Prostate gland (tissue), 2 donors: ENCODE results near the gene COPS2. TPM values are rescaled to one million over a fixed set of nuclear protein-coding genes. Genes with fewer than 3 reads are reported as not detected.

Experiments used
- DNase-seq: peaks from one replicate; pipeline ENCODE4 v3.0.0-alpha.2; 2019; ENCODE audit warnings: low spot score
- H3K27ac ChIP-seq, 2 donors: fragments of 200-600 bp; sonication (generic); 2 replicates each; pipeline ENCODE4 v1.5.1; 2017 to 2019
- H3K27me3 ChIP-seq: fragments of 200-600 bp; sonication (generic); replicated peaks from 2 replicates; pipeline ENCODE4 v1.5.1; 2019; ENCODE audit not compliant: insufficient read depth
- H3K36me3 ChIP-seq, 2 donors: fragments of 200-600 bp; sonication (generic); 1 replicate in 1 of 2; 2 replicates in 1 of 2; pipeline versions ENCODE4 v1.5.1 to v1.8.1; 2017 to 2019
- H3K4me1 ChIP-seq: fragments of 200-600 bp; sonication (generic); replicated peaks from 2 replicates; pipeline ENCODE4 v1.5.1; 2019
- H3K4me3 ChIP-seq, 2 donors: fragments of 200-600 bp; sonication (generic); 2 replicates each; pipeline ENCODE4 v1.5.1; 2017 to 2019
- H3K9me3 ChIP-seq: fragments of 200-600 bp; sonication (generic); 2 replicates; pipeline ENCODE4 v1.5.1; 2017
- CTCF ChIP-seq, 4 experiments: fragments of 200-600 bp in 2 of 4; fragments of 450-650 bp in 2 of 4; sonication (generic) in 2 of 4; IDR thresholded peaks; 1 replicate in 3 of 4; 2 replicates in 1 of 4; pipeline ENCODE4 v1.5.1; 2016 to 2019; ENCODE audit warnings: antibody characterized with exemption in 4 of 4, mild to moderate bottlenecking in 2 of 4, moderate library complexity in 2 of 4
- POLR2A ChIP-seq: fragments of 450-650 bp; IDR thresholded peaks from one replicate; pipeline ENCODE4 v1.6.1; 2016; ENCODE audit warnings: antibody characterized with exemption, mild to moderate bottlenecking
- POLR2AphosphoS5 ChIP-seq: sonication (generic); formaldehyde crosslinking; IDR thresholded peaks from one replicate; pipeline ENCODE4 v1.6.1; 2017; ENCODE audit warnings: antibody characterized with exemption
- WGBS: methylation state at CpG from one replicate; pipeline ENCODE4 v1.1.5; 2018; 5-methylcytosine and 5-hydroxymethylcytosine counted together
- intact Hi-C: fragments of 100-400 bp; cut with DNase I; formaldehyde crosslinking; loops from one replicate; pipeline ENCODE4 v1.14.2; 2022
- total RNA-seq, 2 donors: library from RNA; depleted of rRNA; stranded (reverse); fragments of >200 nt; gene quantifications; one replicate each; pipeline ENCODE4 v1.1.0, GENCODE V29; 2016

The COPS2 gene
- total RNA-seq, 2 donors from 2014 or later: 36.3 to 65.3 TPM

GRCh38 chr15:49152552-49153312 lies 2.7 kb downstream of the COPS2 start:
- TF ChIP-seq POLR2A (no peak), CTCF (IDR thresholded peaks at IDR 0.05) (no peak), POLR2AphosphoS5 (no peak)
- DNase-seq: no peak
- H3K27me3 ChIP-seq: no peaks in the 10 kb centered on the region
- H3K4me1 ChIP-seq: no peaks in the 10 kb centered on the region
- intact Hi-C loops: loop anchor here (10.0 kb wide), 2 partner anchors 108 to 1202 kb away; partner anchors contain the start of genes GABPB1 and SECISBP2L
- WGBS: 93% methylated on average over 9 of the region's 9 CpGs
- no peaks in the 10 kb centered on the region for H3K9me3 ChIP-seq
- no peaks in the 10 kb centered on the region for H3K36me3 ChIP-seq
- H3K27ac ChIP-seq: no peak overlapping the region
- H3K4me3 ChIP-seq: no peak overlapping the region

- H3K36me3 ChIP-seq: no peaks in the 10 kb centered on the region
- WGBS: 80% methylated on average over 3 of the region's 3 CpGs
- no peaks in the 10 kb centered on the region for H3K9me3 ChIP-seq
- no peak for DNase-seq
- H3K4me1 ChIP-seq: no peaks in the 10 kb centered on the region
- TF ChIP-seq POLR2AphosphoS5 (no peak), POLR2A (no peak), CTCF (IDR thresholded peaks at IDR 0.05) (no peak)
- intact Hi-C loops: loop anchor here (10.0 kb wide), 2 partner anchors 107 to 1203 kb away; partner anchors contain the start of genes GABPB1 and SECISBP2L
- H3K27me3 ChIP-seq: no peaks in the 10 kb centered on the region
- no peak overlapping the region for H3K4me3 ChIP-seq
- no peak overlapping the region for H3K27ac ChIP-seq
Measured at GRCh38 chr15:49151831-49152230, 3.6 kb downstream of the COPS2 start.

- Histone ChIP-seq H3K4me3 (no peak overlapping the region), H3K27me3 (no peaks in the 10 kb centered on the region), H3K27ac (no peak overlapping the region), H3K36me3 (no peaks in the 10 kb centered on the region), H3K9me3 (no peaks in the 10 kb centered on the region), H3K4me1 (no peaks in the 10 kb centered on the region)
- intact Hi-C loops: loop anchor here (10.0 kb wide), 2 partner anchors 284 to 996 kb away; no protein-coding TSS in a partner anchor
- no peak for DNase-seq
- WGBS: 93% methylated on average over 1 of the region's 1 CpG
- TF ChIP-seq POLR2AphosphoS5: no peak
- no peak for TF ChIP-seq CTCF (IDR thresholded peaks at IDR 0.05)
- TF ChIP-seq POLR2A: no peak
Measured at GRCh38 chr15:49148727-49149126, 6.7 kb downstream of the COPS2 start.

GRCh38 chr15:49148298-49148697 lies 7.1 kb downstream of the COPS2 start:
- intact Hi-C loops: loop anchor here (10.0 kb wide), 2 partner anchors 283 to 997 kb away; no protein-coding TSS in a partner anchor
- WGBS: 79% methylated on average over 1 of the region's 1 CpG
- no peaks in the 10 kb centered on the region for H3K9me3 ChIP-seq

More at GRCh38 chr15:49148298-49148697, 7.1 kb downstream of the COPS2 start:
- Histone ChIP-seq H3K27me3 (no peaks in the 10 kb centered on the region), H3K27ac (no peak overlapping the region), H3K36me3 (no peaks in the 10 kb centered on the region), H3K4me1 (no peaks in the 10 kb centered on the region), H3K4me3 (no peak overlapping the region)
- no peak for DNase-seq
- TF ChIP-seq CTCF (IDR thresholded peaks at IDR 0.05): no peak
- no peak for TF ChIP-seq POLR2A
- no peak for TF ChIP-seq POLR2AphosphoS5
